IMR-90 (cell line): ENCODE measurements around the gene LHX1.

ENCODE experiments used
- BHLHE40 ChIP-seq: fragments of 150-350 bp; IDR thresholded peaks from 2 replicates; pipeline ENCODE4 v1.6.1; 2016; ENCODE audit warnings: mild to moderate bottlenecking, low read depth, low read length
- MAFK ChIP-seq: IDR thresholded peaks from 2 replicates; pipeline ENCODE4 v1.6.1; 2012; ENCODE audit warnings: low read depth, low read length, improper control_type of control experiment
- MAZ ChIP-seq: IDR thresholded peaks from 2 replicates; pipeline ENCODE4 v1.6.1; 2012; ENCODE audit warnings: low read depth, mild to moderate bottlenecking, low read length, improper control_type of control experiment, moderate library complexity, borderline replicate concordance
- MXI1 ChIP-seq: IDR thresholded peaks from 2 replicates; pipeline ENCODE4 v1.6.1; 2012; ENCODE audit warnings: low read depth, mild to moderate bottlenecking, low read length, moderate library complexity, borderline replicate concordance
- POLR2A ChIP-seq: IDR thresholded peaks from 2 replicates; pipeline ENCODE4 v1.6.1; 2012; ENCODE audit warnings: mild to moderate bottlenecking, low read depth, low read length
- RAD21 ChIP-seq: IDR thresholded peaks from 2 replicates; pipeline ENCODE4 v1.6.1; 2012; ENCODE audit warnings: low read length, improper control_type of control experiment
- SMC3 ChIP-seq: fragments of 150-350 bp; IDR thresholded peaks from 2 replicates; pipeline ENCODE4 v1.6.1; 2016; ENCODE audit warnings: low read depth, mild to moderate bottlenecking, antibody characterized with exemption, low read length, moderate library complexity
- USF2 ChIP-seq: fragments of 150-350 bp; IDR thresholded peaks from 2 replicates; pipeline ENCODE4 v1.6.1; 2017; ENCODE audit warnings: mild to moderate bottlenecking, antibody characterized with exemption, low read length, low read depth
- TF ChIP-seq, protein P1 (sequence below): conservative IDR thresholded peaks from 2 replicates; pipeline ENCODE4 v1.5.1; 2012; ENCODE audit warnings: mild to moderate bottlenecking, low read depth, low read length, improper control_type of control experiment
- TF ChIP-seq, protein P2 (sequence below): fragments of 150-350 bp; IDR thresholded peaks from 2 replicates; pipeline ENCODE4 v1.6.1; 2016; ENCODE audit warnings: low read depth, mild to moderate bottlenecking, low read length, moderate library complexity, borderline replicate concordance

DNA sequence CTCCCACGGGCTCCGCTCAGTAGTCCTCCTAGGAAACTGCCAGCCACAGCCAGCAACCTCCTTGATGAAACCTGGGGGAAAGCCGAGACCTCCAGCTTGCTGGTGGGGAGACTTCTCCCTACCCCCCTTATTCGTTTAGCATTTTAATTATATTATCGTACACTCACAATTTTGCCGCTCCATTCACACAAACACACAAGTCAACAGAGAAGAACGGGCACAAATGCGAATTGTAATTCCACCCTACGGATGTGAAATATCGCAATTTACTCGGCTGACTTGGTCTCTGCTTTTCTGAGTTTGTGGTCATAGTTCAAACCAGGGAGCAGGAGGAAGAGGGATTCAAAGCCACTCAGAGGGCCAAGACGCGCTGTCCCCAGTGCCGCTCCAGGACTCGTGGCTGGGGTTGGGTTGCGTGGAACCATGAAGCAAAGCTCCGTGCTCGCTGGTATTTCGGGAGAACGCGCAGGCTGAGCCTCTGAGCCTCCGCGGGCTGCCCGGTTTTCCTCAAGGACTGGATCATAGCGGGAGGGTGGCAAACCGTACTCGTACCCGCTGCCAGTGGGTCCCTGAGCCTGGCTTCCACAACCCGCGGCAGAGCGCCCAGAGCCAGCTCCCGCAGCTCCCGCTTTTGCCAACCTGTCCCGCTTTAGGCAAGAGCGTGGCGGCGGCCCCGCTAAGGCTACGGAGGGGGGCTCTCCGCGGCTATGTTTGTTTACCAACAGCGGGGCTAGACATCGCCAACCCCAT, 2.0 kb downstream of the LHX1 start:
- TF ChIP-seq, protein P1, sequence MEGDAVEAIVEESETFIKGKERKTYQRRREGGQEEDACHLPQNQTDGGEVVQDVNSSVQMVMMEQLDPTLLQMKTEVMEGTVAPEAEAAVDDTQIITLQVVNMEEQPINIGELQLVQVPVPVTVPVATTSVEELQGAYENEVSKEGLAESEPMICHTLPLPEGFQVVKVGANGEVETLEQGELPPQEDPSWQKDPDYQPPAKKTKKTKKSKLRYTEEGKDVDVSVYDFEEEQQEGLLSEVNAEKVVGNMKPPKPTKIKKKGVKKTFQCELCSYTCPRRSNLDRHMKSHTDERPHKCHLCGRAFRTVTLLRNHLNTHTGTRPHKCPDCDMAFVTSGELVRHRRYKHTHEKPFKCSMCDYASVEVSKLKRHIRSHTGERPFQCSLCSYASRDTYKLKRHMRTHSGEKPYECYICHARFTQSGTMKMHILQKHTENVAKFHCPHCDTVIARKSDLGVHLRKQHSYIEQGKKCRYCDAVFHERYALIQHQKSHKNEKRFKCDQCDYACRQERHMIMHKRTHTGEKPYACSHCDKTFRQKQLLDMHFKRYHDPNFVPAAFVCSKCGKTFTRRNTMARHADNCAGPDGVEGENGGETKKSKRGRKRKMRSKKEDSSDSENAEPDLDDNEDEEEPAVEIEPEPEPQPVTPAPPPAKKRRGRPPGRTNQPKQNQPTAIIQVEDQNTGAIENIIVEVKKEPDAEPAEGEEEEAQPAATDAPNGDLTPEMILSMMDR, result no peak
- TF ChIP-seq POLR2A (no peak), USF2 (no peak), MAFK (no peak), MXI1 (no peak), SMC3 (no peak), MAZ (no peak), RAD21 (no peak), BHLHE40 (no peak)
- TF ChIP-seq, protein P2, sequence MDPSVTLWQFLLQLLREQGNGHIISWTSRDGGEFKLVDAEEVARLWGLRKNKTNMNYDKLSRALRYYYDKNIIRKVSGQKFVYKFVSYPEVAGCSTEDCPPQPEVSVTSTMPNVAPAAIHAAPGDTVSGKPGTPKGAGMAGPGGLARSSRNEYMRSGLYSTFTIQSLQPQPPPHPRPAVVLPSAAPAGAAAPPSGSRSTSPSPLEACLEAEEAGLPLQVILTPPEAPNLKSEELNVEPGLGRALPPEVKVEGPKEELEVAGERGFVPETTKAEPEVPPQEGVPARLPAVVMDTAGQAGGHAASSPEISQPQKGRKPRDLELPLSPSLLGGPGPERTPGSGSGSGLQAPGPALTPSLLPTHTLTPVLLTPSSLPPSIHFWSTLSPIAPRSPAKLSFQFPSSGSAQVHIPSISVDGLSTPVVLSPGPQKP, result no peak
